Liver (tissue), 3 donors: Measurements from ENCODE around the gene CHTF8.

Experiments
- CTCF ChIP-seq: fragments of 150-350 bp; IDR thresholded peaks from 2 replicates; pipeline ENCODE4 v1.5.1; 2017; ENCODE audit warnings: improper control_type of control experiment, low read depth, low read length; ENCODE audit not compliant: missing input control
- TAF1 ChIP-seq: conservative IDR thresholded peaks from 2 replicates; pipeline ENCODE4 v1.6.1; 2016; ENCODE audit warnings: antibody characterized with exemption, mild to moderate bottlenecking
- TF ChIP-seq, protein P1 (sequence below): IDR thresholded peaks from 2 replicates; pipeline ENCODE4 v1.6.1; 2016; ENCODE audit warnings: antibody characterized with exemption
- TF ChIP-seq, protein P2 (sequence below): IDR thresholded peaks from 2 replicates; pipeline ENCODE4 v1.6.1; 2016; ENCODE audit warnings: antibody characterized with exemption, mild to moderate bottlenecking
- TF ChIP-seq, protein P3 (sequence below): IDR thresholded peaks from 2 replicates; pipeline ENCODE4 v1.6.1; 2016; ENCODE audit warnings: antibody characterized with exemption
- donor health status: healthy.
- donor health status: healthy.

DNA sequence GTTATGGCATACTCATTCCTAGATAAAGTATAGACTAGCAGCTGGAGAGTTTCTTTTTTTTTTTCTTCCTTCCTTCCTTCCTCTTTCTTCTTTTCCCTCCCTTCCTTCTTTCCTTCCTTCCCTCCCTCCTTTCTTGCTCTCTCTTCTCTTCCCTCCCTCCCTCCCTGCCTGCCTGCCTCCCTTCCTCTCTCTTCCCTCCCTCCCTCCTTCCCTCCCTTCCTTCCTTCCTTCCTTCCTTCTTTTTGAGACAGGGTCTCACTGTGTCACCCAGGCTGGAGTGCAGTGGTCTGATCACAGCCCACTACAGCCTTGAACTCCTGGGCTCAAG, 47.6 kb upstream of the CHTF8 start:
- TF ChIP-seq CTCF: no peak
- TF ChIP-seq, protein P1, sequence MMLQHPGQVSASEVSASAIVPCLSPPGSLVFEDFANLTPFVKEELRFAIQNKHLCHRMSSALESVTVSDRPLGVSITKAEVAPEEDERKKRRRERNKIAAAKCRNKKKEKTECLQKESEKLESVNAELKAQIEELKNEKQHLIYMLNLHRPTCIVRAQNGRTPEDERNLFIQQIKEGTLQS: no peak
- TF ChIP-seq, protein P2, sequence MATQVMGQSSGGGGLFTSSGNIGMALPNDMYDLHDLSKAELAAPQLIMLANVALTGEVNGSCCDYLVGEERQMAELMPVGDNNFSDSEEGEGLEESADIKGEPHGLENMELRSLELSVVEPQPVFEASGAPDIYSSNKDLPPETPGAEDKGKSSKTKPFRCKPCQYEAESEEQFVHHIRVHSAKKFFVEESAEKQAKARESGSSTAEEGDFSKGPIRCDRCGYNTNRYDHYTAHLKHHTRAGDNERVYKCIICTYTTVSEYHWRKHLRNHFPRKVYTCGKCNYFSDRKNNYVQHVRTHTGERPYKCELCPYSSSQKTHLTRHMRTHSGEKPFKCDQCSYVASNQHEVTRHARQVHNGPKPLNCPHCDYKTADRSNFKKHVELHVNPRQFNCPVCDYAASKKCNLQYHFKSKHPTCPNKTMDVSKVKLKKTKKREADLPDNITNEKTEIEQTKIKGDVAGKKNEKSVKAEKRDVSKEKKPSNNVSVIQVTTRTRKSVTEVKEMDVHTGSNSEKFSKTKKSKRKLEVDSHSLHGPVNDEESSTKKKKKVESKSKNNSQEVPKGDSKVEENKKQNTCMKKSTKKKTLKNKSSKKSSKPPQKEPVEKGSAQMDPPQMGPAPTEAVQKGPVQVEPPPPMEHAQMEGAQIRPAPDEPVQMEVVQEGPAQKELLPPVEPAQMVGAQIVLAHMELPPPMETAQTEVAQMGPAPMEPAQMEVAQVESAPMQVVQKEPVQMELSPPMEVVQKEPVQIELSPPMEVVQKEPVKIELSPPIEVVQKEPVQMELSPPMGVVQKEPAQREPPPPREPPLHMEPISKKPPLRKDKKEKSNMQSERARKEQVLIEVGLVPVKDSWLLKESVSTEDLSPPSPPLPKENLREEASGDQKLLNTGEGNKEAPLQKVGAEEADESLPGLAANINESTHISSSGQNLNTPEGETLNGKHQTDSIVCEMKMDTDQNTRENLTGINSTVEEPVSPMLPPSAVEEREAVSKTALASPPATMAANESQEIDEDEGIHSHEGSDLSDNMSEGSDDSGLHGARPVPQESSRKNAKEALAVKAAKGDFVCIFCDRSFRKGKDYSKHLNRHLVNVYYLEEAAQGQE: no peak
- TF ChIP-seq TAF1: no peak
- TF ChIP-seq, protein P3, sequence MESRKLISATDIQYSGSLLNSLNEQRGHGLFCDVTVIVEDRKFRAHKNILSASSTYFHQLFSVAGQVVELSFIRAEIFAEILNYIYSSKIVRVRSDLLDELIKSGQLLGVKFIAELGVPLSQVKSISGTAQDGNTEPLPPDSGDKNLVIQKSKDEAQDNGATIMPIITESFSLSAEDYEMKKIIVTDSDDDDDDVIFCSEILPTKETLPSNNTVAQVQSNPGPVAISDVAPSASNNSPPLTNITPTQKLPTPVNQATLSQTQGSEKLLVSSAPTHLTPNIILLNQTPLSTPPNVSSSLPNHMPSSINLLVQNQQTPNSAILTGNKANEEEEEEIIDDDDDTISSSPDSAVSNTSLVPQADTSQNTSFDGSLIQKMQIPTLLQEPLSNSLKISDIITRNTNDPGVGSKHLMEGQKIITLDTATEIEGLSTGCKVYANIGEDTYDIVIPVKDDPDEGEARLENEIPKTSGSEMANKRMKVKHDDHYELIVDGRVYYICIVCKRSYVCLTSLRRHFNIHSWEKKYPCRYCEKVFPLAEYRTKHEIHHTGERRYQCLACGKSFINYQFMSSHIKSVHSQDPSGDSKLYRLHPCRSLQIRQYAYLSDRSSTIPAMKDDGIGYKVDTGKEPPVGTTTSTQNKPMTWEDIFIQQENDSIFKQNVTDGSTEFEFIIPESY: no peak
